GM23338 (cell line): ENCODE measurements around the gene HOXC9. TPM values are rescaled to one million over a fixed set of nuclear protein-coding genes. Genes with fewer than 3 reads are reported as not detected.

ENCODE experiments used
- microRNA counts: library from miRNA; unstranded; fragments of <30 nt; microRNA quantifications from one replicate; lab custom pipeline; 2017
- microRNA-seq: library from miRNA; unstranded; fragments of <30 nt; microRNA quantifications from one replicate; pipeline ENCODE4, GENCODE V29; 2017
- polyA plus RNA-seq: library from polyadenylated mRNA; unstranded; fragments of >200 nt; fragmentation: Nextera tagmentation; extraction: Ambion mirVana; gene quantifications from 2 replicates; pipeline ENCODE4 v1.2.1, GENCODE V29; 2016
- small RNA-seq: library from RNA; depleted of rRNA; stranded (forward); fragments of <200 nt; gene quantifications from one replicate; pipeline ENCODE3, GENCODE V24; 2014; ENCODE audit warnings: low replicate concordance
- total RNA-seq: library from RNA; depleted of rRNA; stranded (reverse); fragments of >200 nt; shearing (Covaris generic); gene quantifications from 2 replicates; pipeline ENCODE4 v1.2.3, GENCODE V29; 2014; rRNA removed

Gene HOXC9
- total and polyA plus RNA-seq, 2 experiments from 2014 or later, result not detected

MicroRNAs encoded within 50 kb of the gene (microRNA counts, 767-probe panel; counts per million panel counts)
- microRNA hsa-miR-196a-5p (lab: Ali Mortazavi, UCI), result not detected
- microRNA hsa-miR-615-3p (lab: Ali Mortazavi, UCI), result not detected
- microRNA hsa-miR-615-5p (lab: Ali Mortazavi, UCI), result not detected

Small RNAs within 50 kb of the gene (microRNA-seq; reads per million reads assigned to microRNA genes)
- gene MIR196A2 (1.1 reads per million), gene MIR615 (0.89 reads per million)

Small RNAs within 50 kb of the gene (small RNA-seq; reads per million reads assigned to genes)
- gene AC012531.3, result not detected
- gene AC012531.4, result not detected
- gene HOXC5, result not detected
- gene MIR196A2, result not detected
- not detected for gene MIR615
- gene RF01905, result not detected
- gene RF01906, result not detected

Other genes with a start within 250 kb of the HOXC9 start
- gene CISTR, start 248.2 kb upstream of the HOXC9 start, total RNA-seq, result not detected in 2 replicates
- gene CISTR, start 248.2 kb upstream of the HOXC9 start, polyA plus RNA-seq, result not detected in 2 replicates
- 0.10 TPM in 1 of 2 replicates, not detected in the other for gene HOXC13, start 61.3 kb upstream of the HOXC9 start, total RNA-seq
- gene HOXC13, start 61.3 kb upstream of the HOXC9 start, polyA plus RNA-seq, result not detected in 2 replicates
- not detected in 2 replicates for gene HOXC12, start 45.3 kb upstream of the HOXC9 start, total RNA-seq
- gene HOXC12, start 45.3 kb upstream of the HOXC9 start, polyA plus RNA-seq, result not detected in 2 replicates
- gene HOXC11, start 27.0 kb upstream of the HOXC9 start, total RNA-seq, result not detected in 2 replicates
- not detected in 2 replicates for gene HOXC11, start 27.0 kb upstream of the HOXC9 start, polyA plus RNA-seq
- gene HOTAIR, start 25.2 kb upstream of the HOXC9 start, total RNA-seq, result not detected in 2 replicates
- not detected in 2 replicates for gene HOTAIR, start 25.2 kb upstream of the HOXC9 start, polyA plus RNA-seq
- not detected in 2 replicates for gene HOXC10, start 15.0 kb upstream of the HOXC9 start, total RNA-seq
- gene HOXC10, start 15.0 kb upstream of the HOXC9 start, polyA plus RNA-seq, result not detected in 2 replicates
- gene HOXC8, start 8.8 kb downstream of the HOXC9 start, total RNA-seq, result not detected in 2 replicates
- not detected in 2 replicates for gene HOXC8, start 8.8 kb downstream of the HOXC9 start, polyA plus RNA-seq
- gene HOXC6, start 28.3 kb downstream of the HOXC9 start, total RNA-seq, result not detected in 2 replicates
- gene HOXC6, start 28.3 kb downstream of the HOXC9 start, polyA plus RNA-seq, result not detected in 2 replicates
- gene HOXC5, start 32.9 kb downstream of the HOXC9 start, total RNA-seq, result not detected in 2 replicates
- gene HOXC5, start 32.9 kb downstream of the HOXC9 start, polyA plus RNA-seq, result not detected in 2 replicates
- gene HOXC4, start 53.7 kb downstream of the HOXC9 start, total RNA-seq, result not detected in 2 replicates
- gene HOXC4, start 53.7 kb downstream of the HOXC9 start, polyA plus RNA-seq, result not detected in 2 replicates
- gene SMUG1, start 188.8 kb downstream of the HOXC9 start, total RNA-seq, result 19.6 and 23.8 TPM in 2 replicates
- 21.8 and 23.1 TPM in 2 replicates for gene SMUG1, start 188.8 kb downstream of the HOXC9 start, polyA plus RNA-seq